AG10803 (cell line): Measurements from ENCODE around the gene CHMP3.
A peak's percentile ranks its signal among the peaks of the same experiment; 100 is the strongest.

ENCODE experiments used
- DNase-seq: peaks from one replicate; pipeline ENCODE4 v3.0.0; 2010; ENCODE audit warnings: low read depth
- H3K4me3 ChIP-seq: 2 replicates; pipeline ENCODE4 v1.5.1; 2011; ENCODE audit warnings: mild to moderate bottlenecking, low read length, control low read depth
- CTCF ChIP-seq: conservative IDR thresholded peaks from 2 replicates; pipeline ENCODE4 v1.5.1; 2011; ENCODE audit warnings: mild to moderate bottlenecking, low read length, control low read depth, inconsistent platforms

Gene CHMP3

GRCh38 chr2:86476918-86477317, 86.3 kb downstream of the CHMP3 start:
- H3K4me3 ChIP-seq = no peak overlapping the region
- no peak for TF ChIP-seq CTCF
- DNase-seq = no peak

- TF ChIP-seq CTCF = no peak
- no peak overlapping the region for H3K4me3 ChIP-seq
- peak; percentile 75 for DNase-seq
Measured at GRCh38 chr2:86476092-86476491, 87.2 kb downstream of the CHMP3 start.

GRCh38 chr2:86471637-86472036, 91.6 kb downstream of the CHMP3 start:
- H3K4me3 ChIP-seq = no peak overlapping the region
- no peak for DNase-seq
- TF ChIP-seq CTCF = no peak

- no peak overlapping the region for H3K4me3 ChIP-seq
- TF ChIP-seq CTCF = no peak
- no peak for DNase-seq
Measured at GRCh38 chr2:86470890-86471289, 92.4 kb downstream of the CHMP3 start.

- no peak overlapping the region for H3K4me3 ChIP-seq
- no peak for DNase-seq
- TF ChIP-seq CTCF = no peak
Measured at GRCh38 chr2:86468162-86469033, 94.8 kb downstream of the CHMP3 start.

GRCh38 chr2:86466306-86466705, 96.9 kb downstream of the CHMP3 start:
- TF ChIP-seq CTCF = no peak
- DNase-seq = no peak
- no peak overlapping the region for H3K4me3 ChIP-seq

GRCh38 chr2:86464652-86465051, 98.6 kb downstream of the CHMP3 start:
- H3K4me3 ChIP-seq = no peak overlapping the region
- no peak for TF ChIP-seq CTCF
- no peak for DNase-seq
